Endothelial cell of umbilical vein (primary cell): Measurements from ENCODE around the gene MFSD2A. TPM values are rescaled to one million over a fixed set of nuclear protein-coding genes. Genes with fewer than 3 reads are reported as not detected.

Source experiments
- BruUV-seq: library from RNA; stranded (reverse); fragments of 400-500 nt; replicated peaks from 2 replicates; lab custom pipeline; 2021; lab: Mats Ljungman, UMichigan
- CTCF ChIA-PET: fragments of 300-600, 350-600 bp; sonication (Branson Sonifier 250); formaldehyde crosslinking; loops from one replicate; lab custom pipeline; 2021; ENCODE audit warnings: antibody characterized with exemption, inconsistent platforms; lab: Charles Lee
- POLR2A ChIA-PET: fragments of 300-600, 350-600 bp; sonication (Branson Sonifier 250); formaldehyde crosslinking; loops from one replicate; lab custom pipeline; 2021; ENCODE audit warnings: antibody characterized with exemption, inconsistent platforms; lab: Charles Lee
- DNase-seq: peaks from one replicate; pipeline ENCODE4 v3.0.0-alpha.2; 2011; ENCODE audit warnings: low read depth, low spot score
- FAIRE-seq: peaks from 2 replicates; lab custom pipeline; 2011; peaks lifted over from hg19 to GRCh38; lab: Jason Lieb, UNC
- H2AFZ ChIP-seq: 2 replicates; pipeline ENCODE4 v1.6.0; 2012; ENCODE audit warnings: low read depth, low read length, control low read depth, inconsistent platforms
- H3K27ac ChIP-seq: 2 replicates; pipeline ENCODE4 v1.5.1; 2011; ENCODE audit warnings: low read depth, mild to moderate bottlenecking, control low read depth, low read length, moderate library complexity; ENCODE audit not compliant: insufficient read depth
- H3K27me3 ChIP-seq, 2 experiments: 2 replicates each; pipeline versions ENCODE4 v1.6.0 to v1.6.1; 2011; ENCODE audit warnings: low read length in 2 of 2, mixed read lengths in 1 of 2; ENCODE audit not compliant: control insufficient read depth in 2 of 2, insufficient read depth in 2 of 2
- H3K36me3 ChIP-seq, 2 experiments: 2 replicates in 1 of 2; 3 replicates in 1 of 2; pipeline ENCODE4 v1.5.1; 2011; ENCODE audit warnings: low read length in 2 of 2, mild to moderate bottlenecking in 1 of 2, moderate library complexity in 1 of 2; ENCODE audit not compliant: control insufficient read depth in 2 of 2, insufficient read depth in 2 of 2; ENCODE audit errors: extremely low read depth in 1 of 2
- H3K4me1 ChIP-seq: 3 replicates; pipeline ENCODE4 v1.5.1; 2011; ENCODE audit warnings: mild to moderate bottlenecking, low read length; ENCODE audit not compliant: control insufficient read depth, insufficient read depth; ENCODE audit errors: extremely low read depth
- H3K4me2 ChIP-seq: 2 replicates; pipeline ENCODE4 v1.6.1; 2011; ENCODE audit warnings: low read length, control low read depth, mixed read lengths; ENCODE audit not compliant: insufficient read depth
- H3K4me3 ChIP-seq, 3 experiments: fragments of 200-600 bp in 1 of 3; sonication (generic), shearing (Covaris generic) in 1 of 3; replicated peaks in 1 of 3; 2 replicates each; pipeline ENCODE4 v1.5.1; 2011 to 2016; ENCODE audit warnings: control low read depth in 3 of 3, low read length in 3 of 3, mild to moderate bottlenecking in 2 of 3, inconsistent platforms in 1 of 3, low read depth in 1 of 3, moderate library complexity in 1 of 3; ENCODE audit not compliant: insufficient read depth in 1 of 3
- H3K79me2 ChIP-seq: 2 replicates; pipeline ENCODE4 v1.6.0; 2012; ENCODE audit warnings: low read length, inconsistent platforms; ENCODE audit not compliant: control insufficient read depth, insufficient read depth
- H3K9ac ChIP-seq: replicated peaks from 2 replicates; pipeline ENCODE3; 2011; ENCODE audit warnings: low read length, control low read depth; ENCODE audit not compliant: insufficient read depth; ENCODE audit errors: extremely low read depth
- H3K9me1 ChIP-seq: replicated peaks from 3 replicates; pipeline ENCODE4 v1.6.0; 2011; ENCODE audit warnings: mild to moderate bottlenecking, low read length; ENCODE audit not compliant: control insufficient read depth, insufficient read depth; ENCODE audit errors: extremely low read depth
- H3K9me3 ChIP-seq: replicated peaks from 2 replicates; pipeline ENCODE4 v1.5.1; 2012; ENCODE audit warnings: low read length, inconsistent platforms; ENCODE audit not compliant: control insufficient read depth, insufficient read depth
- H4K20me1 ChIP-seq: replicated peaks from 2 replicates; pipeline ENCODE3; 2011; ENCODE audit warnings: mild to moderate bottlenecking, low read length; ENCODE audit not compliant: control insufficient read depth, insufficient read depth; ENCODE audit errors: extremely low read depth
- EZH2 ChIP-seq: IDR thresholded peaks from 2 replicates; pipeline ENCODE4 v1.6.1; 2012; ENCODE audit warnings: borderline replicate concordance, low read depth, mild to moderate bottlenecking, moderate library complexity, low read length, inconsistent platforms; ENCODE audit not compliant: severe bottlenecking
- FOS ChIP-seq: IDR thresholded peaks from 2 replicates; pipeline ENCODE4 v1.6.1; 2011; ENCODE audit warnings: mild to moderate bottlenecking, low read length, moderate library complexity, borderline replicate concordance; ENCODE audit not compliant: insufficient read depth
- GATA2 ChIP-seq: IDR thresholded peaks from 2 replicates; pipeline ENCODE4 v1.7.0; 2011; ENCODE audit warnings: low read depth, mild to moderate bottlenecking, moderate library complexity, mixed read lengths, low read length; ENCODE audit not compliant: insufficient read length, insufficient read depth
- JUN ChIP-seq: IDR thresholded peaks from 2 replicates; pipeline ENCODE4 v1.6.1; 2011; ENCODE audit warnings: borderline replicate concordance, low read depth; ENCODE audit not compliant: insufficient read length, insufficient read depth
- MYC ChIP-seq: IDR thresholded peaks from one replicate; pipeline ENCODE4 v1.6.1; 2011; ENCODE audit warnings: mild to moderate bottlenecking, low read depth, low read length
- POLR2A ChIP-seq: IDR thresholded peaks from 2 replicates; pipeline ENCODE4 v1.6.1; 2012; ENCODE audit warnings: low read depth, mild to moderate bottlenecking, control low read depth, low read length
- POLR2AphosphoS5 ChIP-seq: IDR thresholded peaks from 2 replicates; pipeline ENCODE4 v1.6.1; 2012; ENCODE audit warnings: low read depth, mild to moderate bottlenecking, control low read depth, low read length, moderate library complexity; ENCODE audit not compliant: insufficient read depth
- dilution Hi-C: fragments of 300-500 bp; cut with MboI; formaldehyde crosslinking; loops from one replicate; pipeline ENCODE4 v1.15.0; 2019; ENCODE audit warnings: low sequenced_read_pairs; ENCODE audit not compliant: extremely low pct_ligation_motif_present
- intact Hi-C: fragments of 100-400 bp; cut with micrococcal nuclease; formaldehyde crosslinking; loops from one replicate; pipeline ENCODE4 v1.10.0; 2022
- polyA plus RNA-seq, 4 experiments: library from polyadenylated mRNA; depleted of rRNA in 3 of 4; stranded (reverse) in 3 of 4; unstranded in 1 of 4; fragments of >200 nt; gene quantifications; 2 replicates each; pipeline versions ENCODE4 v1.2.1 to v1.2.3, GENCODE V29; 2011 to 2012; ENCODE audit warnings: missing spikeins in 1 of 4
- total RNA-seq: library from RNA; stranded (reverse); gene quantifications from 2 replicates; pipeline ENCODE4 v1.2.3, GENCODE V29; 2021
- TF ChIP-seq, protein P1 (sequence below): IDR thresholded peaks from 2 replicates; pipeline ENCODE4 v1.6.1; 2011; ENCODE audit not compliant: insufficient read depth, insufficient read length
- TF ChIP-seq, protein P2 (sequence below), 2 donors: IDR thresholded peaks; 1 replicate in 1 of 2; 2 replicates in 1 of 2; pipeline ENCODE4 v1.5.1; 2011; ENCODE audit warnings: low read length in 2 of 2, mild to moderate bottlenecking in 2 of 2, moderate library complexity in 2 of 2, control low read depth in 1 of 2, inconsistent platforms in 1 of 2, low read depth in 1 of 2; ENCODE audit not compliant: insufficient read depth in 1 of 2; ENCODE audit errors: extremely low read depth in 1 of 2

MFSD2A gene
- total and polyA plus RNA-seq, 2 donors (not counting 3 experiments of a cell fraction or from before 2014, with no cell fraction given), result 2.7 to 5.5 TPM

- DNase-seq (no peak), FAIRE-seq (no peak)
- Histone ChIP-seq H3K9me3 (no peaks in the 10 kb centered on the region), H2AFZ (no peak overlapping the region), H3K79me2 (no peaks in the 10 kb centered on the region), H3K9ac (no peak overlapping the region), H3K4me1 (no peaks in the 10 kb centered on the region), H4K20me1 (no peaks in the 10 kb centered on the region), H3K36me3 (no peaks in the 10 kb centered on the region), H3K4me3 (no peak overlapping the region), H3K27me3 (no peaks in the 10 kb centered on the region), H3K4me2 (no peak overlapping the region), H3K27ac (no peak overlapping the region), H3K9me1 (no peaks in the 10 kb centered on the region)
- no peak for TF ChIP-seq GATA2
- TF ChIP-seq, protein P1, sequence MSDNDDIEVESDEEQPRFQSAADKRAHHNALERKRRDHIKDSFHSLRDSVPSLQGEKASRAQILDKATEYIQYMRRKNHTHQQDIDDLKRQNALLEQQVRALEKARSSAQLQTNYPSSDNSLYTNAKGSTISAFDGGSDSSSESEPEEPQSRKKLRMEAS, result no peak
- no peak for TF ChIP-seq MYC
- TF ChIP-seq JUN, result no peak
- TF ChIP-seq POLR2AphosphoS5, result no peak
- TF ChIP-seq, protein P2, sequence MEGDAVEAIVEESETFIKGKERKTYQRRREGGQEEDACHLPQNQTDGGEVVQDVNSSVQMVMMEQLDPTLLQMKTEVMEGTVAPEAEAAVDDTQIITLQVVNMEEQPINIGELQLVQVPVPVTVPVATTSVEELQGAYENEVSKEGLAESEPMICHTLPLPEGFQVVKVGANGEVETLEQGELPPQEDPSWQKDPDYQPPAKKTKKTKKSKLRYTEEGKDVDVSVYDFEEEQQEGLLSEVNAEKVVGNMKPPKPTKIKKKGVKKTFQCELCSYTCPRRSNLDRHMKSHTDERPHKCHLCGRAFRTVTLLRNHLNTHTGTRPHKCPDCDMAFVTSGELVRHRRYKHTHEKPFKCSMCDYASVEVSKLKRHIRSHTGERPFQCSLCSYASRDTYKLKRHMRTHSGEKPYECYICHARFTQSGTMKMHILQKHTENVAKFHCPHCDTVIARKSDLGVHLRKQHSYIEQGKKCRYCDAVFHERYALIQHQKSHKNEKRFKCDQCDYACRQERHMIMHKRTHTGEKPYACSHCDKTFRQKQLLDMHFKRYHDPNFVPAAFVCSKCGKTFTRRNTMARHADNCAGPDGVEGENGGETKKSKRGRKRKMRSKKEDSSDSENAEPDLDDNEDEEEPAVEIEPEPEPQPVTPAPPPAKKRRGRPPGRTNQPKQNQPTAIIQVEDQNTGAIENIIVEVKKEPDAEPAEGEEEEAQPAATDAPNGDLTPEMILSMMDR (IDR thresholded peaks at IDR 0.05; ENCODE audit: extremely low read depth in 1 of 2, insufficient read depth in 1 of 2, low read depth in 1 of 2, low read length in 2 of 2), result no peak
- TF ChIP-seq EZH2, result no peak
- TF ChIP-seq FOS, result no peak
- no peak for TF ChIP-seq POLR2A
- intact Hi-C loops, result no loop called here
- BruUV-seq, result no TSS peak
- dilution Hi-C loops, result no loop called here
- ChIA-PET CTCF (interaction anchor here (1.1 to 6.4 kb wide), 5 partner anchors 43 to 151 kb away, joined by 3 to 76 read pairs (median 40); partner anchors contain the start of gene MYCL), POLR2A (no interaction called here)
These were observed 15.3 kb downstream of the MFSD2A start for GRCh38 chr1:39970274-39970673.
